GM21367 (cell line): ENCODE data around the gene EIF3D.

Source experiments
- ATAC-seq: cut with Tn5 transposase; IDR thresholded peaks from one replicate; pipeline ENCODE4 v1.9.1; 2021; ENCODE audit not compliant: unreplicated experiment

Gene EIF3D

DNA sequence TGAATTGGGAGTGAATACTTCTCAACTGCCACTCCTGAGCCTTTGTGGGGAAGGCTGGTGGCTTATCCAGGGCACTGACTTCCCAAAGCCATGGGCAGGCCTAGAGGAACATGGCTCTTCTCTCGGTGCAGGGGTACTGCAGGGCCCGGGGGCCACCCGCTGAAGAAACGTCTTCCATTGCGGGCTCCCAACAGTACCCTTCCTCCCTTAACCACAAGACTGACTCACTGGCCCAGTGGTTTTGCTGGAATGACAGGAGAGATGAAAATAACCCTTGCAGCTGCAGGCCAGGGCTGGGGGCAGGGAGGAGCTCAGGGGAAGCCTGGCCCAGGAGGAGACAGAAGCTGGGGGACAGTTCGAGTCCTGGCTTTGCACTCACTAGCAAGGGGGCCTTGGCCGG is 61.0 kb downstream of the EIF3D start:
- no peak for ATAC-seq

DNA sequence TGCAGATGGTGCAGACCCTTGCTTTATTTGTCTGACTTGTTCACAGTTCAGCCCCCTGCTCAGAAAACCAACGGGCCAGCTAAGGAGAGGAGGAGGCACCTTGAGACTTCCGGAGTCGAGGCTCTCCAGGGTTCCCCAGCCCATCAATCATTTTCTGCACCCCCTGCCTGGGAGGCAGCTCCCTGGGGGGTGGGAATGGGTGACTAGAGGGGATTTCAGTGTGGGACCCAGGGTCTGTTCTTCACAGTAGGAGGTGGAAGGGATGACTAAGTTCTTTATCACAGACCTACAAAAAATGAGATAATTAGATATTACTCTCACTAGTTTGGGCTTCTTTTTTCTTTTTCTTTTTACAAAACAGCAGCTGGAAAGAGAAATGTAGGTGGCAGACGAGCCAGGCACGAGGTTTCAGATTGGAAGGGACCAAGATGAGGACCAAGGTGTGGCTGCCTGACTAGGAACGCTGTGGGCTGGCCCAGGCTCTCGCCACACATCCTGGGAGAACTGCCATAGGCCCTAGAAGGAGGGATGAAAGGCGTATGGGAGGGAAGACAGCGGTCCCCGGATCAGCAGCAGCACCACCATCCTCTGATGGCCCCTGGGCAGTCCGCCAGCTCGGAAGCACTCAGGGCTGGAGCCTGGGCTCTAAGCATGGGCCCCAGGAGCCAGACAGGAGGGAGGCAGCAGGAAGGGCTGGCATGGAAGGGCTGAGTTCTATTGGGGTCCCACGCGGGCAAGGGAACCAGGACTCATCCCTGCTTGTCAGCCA is 61.7 kb downstream of the EIF3D start:
- no peak for ATAC-seq

DNA sequence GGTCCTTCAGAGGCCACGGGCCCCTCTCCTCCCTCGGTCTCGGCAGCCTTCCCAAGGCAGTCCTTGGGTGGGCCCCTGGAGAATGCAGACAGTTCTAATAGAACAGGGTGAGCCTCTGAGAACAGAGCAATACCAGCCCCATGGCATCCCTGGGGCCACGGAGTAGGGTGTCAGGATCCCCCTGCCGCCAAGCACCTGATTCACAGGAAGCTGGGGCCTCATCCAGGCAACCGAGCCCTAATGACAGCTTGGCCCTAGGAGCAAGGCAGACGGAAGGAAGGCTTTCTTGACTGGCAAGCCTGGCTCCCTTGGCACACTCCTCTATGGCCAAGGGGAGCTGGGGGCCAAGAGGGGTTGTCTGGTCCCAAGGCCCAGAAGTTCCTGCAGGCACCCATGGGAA is 62.7 kb downstream of the EIF3D start:
- no peak for ATAC-seq

DNA sequence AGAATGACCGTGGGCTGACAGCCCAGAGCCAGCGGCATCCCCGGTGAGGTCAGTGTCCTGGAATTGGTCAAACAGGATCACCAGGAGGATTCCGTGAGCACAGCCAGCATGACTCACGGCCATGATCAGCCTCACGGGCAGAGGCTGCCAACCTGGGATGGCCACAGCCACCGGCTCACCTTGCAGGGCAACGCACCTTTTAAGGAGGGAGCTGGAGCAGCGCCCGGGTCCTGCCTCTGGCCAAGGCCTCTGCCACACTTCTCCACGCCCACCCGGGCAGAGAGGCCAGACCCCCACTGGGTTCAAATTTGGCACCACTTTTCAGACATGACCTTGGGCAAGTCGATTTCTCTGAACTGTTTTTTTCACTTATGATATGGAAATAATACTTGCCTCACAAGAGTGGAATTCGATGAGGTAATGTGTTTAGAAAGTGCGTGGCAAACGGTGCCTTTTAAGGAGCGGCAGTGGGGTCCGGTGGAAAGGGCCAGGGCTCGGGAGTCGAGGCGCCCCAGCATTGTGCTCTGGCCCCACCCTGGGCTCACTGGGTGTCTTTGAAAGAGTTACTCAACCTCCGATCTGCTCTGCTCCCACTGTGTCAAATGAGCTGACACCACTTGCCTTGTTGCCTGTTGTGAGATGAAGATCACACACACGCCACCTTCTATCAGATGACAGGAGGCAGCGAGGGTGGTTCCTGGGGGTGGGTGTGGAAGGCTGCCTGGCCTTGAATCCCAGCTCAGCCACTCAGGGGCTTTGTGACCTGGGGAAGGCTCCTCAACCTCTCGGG is 63.5 kb downstream of the EIF3D start:
- ATAC-seq, result no peak

DNA sequence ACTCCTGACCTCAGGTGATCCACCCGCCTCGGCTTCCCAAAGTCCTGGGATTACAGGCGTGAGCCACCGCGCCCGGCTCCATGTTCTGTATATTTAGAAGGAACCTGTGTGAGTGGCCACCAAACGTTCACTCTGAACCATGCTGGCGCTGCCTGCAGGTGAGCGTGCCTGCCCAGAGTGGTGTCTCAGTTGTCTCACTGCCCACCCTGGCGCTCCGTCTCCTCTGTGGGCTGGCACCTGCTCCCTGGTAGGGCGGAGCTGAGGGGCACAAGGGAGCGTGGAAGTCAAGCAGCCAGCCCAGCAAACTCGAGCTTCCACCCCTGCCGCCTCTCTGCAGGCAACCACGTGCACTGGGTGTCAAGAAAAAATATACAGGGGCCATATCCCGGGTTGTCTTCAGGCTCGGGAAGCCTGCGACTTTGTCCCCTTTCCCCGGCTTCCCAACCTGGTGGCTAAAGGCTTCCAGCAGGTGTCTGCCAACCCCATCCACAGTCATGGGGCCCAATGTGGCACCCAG is 64.2 kb downstream of the EIF3D start:
- no peak for ATAC-seq

DNA sequence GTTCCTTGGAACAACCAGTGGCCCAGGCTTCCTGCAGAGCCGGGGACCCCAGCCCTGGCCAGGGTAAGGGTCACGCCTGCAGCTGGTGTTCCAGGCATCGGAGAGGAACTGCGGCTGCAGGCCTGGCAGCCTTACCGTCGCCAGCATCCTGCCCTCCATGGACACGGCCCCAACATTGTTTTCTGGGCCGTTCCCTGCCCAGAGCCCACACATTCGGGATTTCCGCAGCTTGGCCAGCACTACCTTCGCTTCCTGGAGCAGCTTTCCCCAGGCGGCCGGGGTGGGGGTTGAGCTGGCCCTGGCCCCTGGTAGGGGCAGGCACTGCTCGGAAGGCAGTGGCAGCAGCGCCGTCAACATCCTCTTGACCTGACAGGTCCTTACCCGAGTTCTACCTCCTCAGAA is 65.2 kb downstream of the EIF3D start:
- ATAC-seq, result no peak

DNA sequence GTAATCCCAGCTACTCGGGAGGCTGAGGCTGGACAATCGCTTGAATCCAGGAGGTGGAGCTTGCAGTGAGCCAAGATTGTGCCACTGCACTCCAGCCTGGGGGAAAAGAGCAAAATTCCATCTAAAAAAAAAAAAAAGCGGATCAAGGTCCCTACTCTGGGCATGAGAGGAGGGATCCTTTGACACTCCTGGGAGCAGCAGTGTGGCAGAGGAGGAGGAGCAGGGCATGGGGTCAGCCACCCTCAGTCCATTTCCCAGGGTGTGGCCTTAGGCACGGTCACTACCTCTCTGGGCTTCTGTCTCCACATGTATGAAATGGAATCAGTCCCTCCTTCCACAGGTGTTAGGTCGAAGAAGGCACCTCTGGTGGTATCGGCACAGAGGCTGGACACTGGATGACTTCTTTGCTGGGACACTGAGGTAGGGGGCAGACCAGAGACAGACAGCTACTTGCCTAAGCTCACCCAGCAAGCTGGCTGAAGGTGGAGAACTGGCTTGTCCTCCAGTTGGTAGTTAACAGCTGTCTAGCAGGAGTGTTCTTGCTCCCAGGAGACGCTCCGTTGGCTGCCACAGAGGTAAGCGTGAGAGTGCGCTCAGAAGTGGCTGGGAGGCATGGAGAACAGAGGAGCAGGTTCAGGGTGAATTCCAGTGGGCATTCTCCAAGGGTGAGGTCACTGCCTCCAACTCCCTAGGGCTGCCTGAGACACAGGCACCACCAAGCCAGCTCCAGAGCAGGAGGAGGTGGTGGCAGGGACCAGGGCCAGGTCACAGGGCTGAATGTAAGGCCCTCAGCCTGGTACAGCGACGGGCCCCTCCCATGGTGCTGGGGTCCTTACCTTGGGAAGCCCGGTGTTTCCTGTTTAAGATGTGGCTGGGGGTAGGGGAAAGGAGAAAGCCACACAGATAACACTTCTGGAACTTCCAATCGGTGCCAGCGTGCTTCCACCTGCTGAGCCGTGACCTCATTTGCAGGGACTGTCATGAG is 67.0 kb downstream of the EIF3D start:
- no peak for ATAC-seq
